K562 (cell line): ENCODE results near the gene SPEM3. TPM values are rescaled to one million over a fixed set of nuclear protein-coding genes. Genes with fewer than 3 reads are reported as not detected.

ENCODE experiments used
- ATAC-seq: fragments of 200-7000 bp; cut with Tn5 transposase; 3 replicates; pipeline ENCODE4 v1.9.1; 2020; ENCODE audit warnings: moderate library complexity
- BruUV-seq: library from RNA; stranded (reverse); fragments of 400-500 nt; replicated peaks from 2 replicates; lab custom pipeline; 2021; lab: Mats Ljungman, UMichigan
- CTCF ChIA-PET: fragments of 300-600 bp; formaldehyde crosslinking; extraction: SDS; loops from one replicate; lab custom pipeline; 2021; ENCODE audit warnings: low intra/inter-chr PET ratio; lab: Yijun Ruan, JAX
- POLR2A ChIA-PET: fragments of 300-600, 350-650 bp; sonication (Branson Sonifier 250); formaldehyde crosslinking; extraction: SDS; loops from one replicate; lab custom pipeline; 2021; ENCODE audit warnings: antibody characterized with exemption, inconsistent platforms; lab: Yijun Ruan, JAX
- DNase-seq, 4 experiments: peaks; one replicate each; pipeline versions ENCODE4 v3.0.0 to v3.0.0-alpha.2; 2011 to 2018; ENCODE audit warnings: low spot score in 3 of 4, mixed read lengths in 3 of 4; ENCODE audit errors: extremely low read depth in 1 of 4
- FAIRE-seq: peaks from 2 replicates; lab custom pipeline; 2011; peaks lifted over from hg19 to GRCh38; lab: Jason Lieb, UNC
- H2AFZ ChIP-seq: 2 replicates; pipeline ENCODE4 v1.6.0; 2011; ENCODE audit warnings: low read depth, low read length, control low read depth, inconsistent platforms
- H3K27ac ChIP-seq: fragments of 200-600 bp; 3 replicates; pipeline ENCODE4 v1.8.0; 2011; ENCODE audit warnings: low read depth, mild to moderate bottlenecking, control low read depth, inconsistent platforms, low read length, moderate library complexity, mixed read lengths; ENCODE audit errors: extremely low read depth
- H3K27me3 ChIP-seq, 2 experiments: fragments of 300-600 bp in 1 of 2; 2 replicates in 1 of 2; 3 replicates in 1 of 2; pipeline versions ENCODE4 v1.6.0 to v1.8.0; 2011; ENCODE audit warnings: inconsistent platforms in 2 of 2, low read length in 2 of 2, mild to moderate bottlenecking in 1 of 2, mixed read lengths in 1 of 2, moderate library complexity in 1 of 2; ENCODE audit not compliant: control insufficient read depth in 2 of 2, insufficient read depth in 2 of 2
- H3K36me3 ChIP-seq: fragments of 300-600 bp; 3 replicates; pipeline ENCODE4 v1.8.0; 2011; ENCODE audit warnings: mild to moderate bottlenecking, low read length, inconsistent platforms; ENCODE audit not compliant: control insufficient read depth, insufficient read depth
- H3K4me1 ChIP-seq, 2 experiments: fragments of 200-600 bp in 1 of 2; replicated peaks in 1 of 2; 2 replicates in 1 of 2; 3 replicates in 1 of 2; pipeline versions ENCODE4 v1.5.1 to v1.8.0; 2011; ENCODE audit warnings: inconsistent platforms in 2 of 2, low read length in 2 of 2, mild to moderate bottlenecking in 1 of 2, mixed read lengths in 1 of 2, moderate library complexity in 1 of 2; ENCODE audit not compliant: control insufficient read depth in 2 of 2, insufficient read depth in 2 of 2
- H3K4me2 ChIP-seq: 2 replicates; pipeline ENCODE4 v1.6.1; 2011; ENCODE audit warnings: low read length, control low read depth, inconsistent platforms, mixed read lengths; ENCODE audit not compliant: insufficient read depth
- H3K4me3 ChIP-seq: fragments of 200-600 bp; sonication (generic), shearing (Covaris generic); 2 replicates; pipeline ENCODE4 v1.5.1; 2016; ENCODE audit warnings: control low read depth, inconsistent platforms
- H3K79me2 ChIP-seq: fragments of 200-600 bp; 3 replicates; pipeline ENCODE4 v1.8.0; 2011; ENCODE audit warnings: low read length, inconsistent platforms; ENCODE audit not compliant: control insufficient read depth, insufficient read depth
- H3K9ac ChIP-seq, 2 experiments: 2 replicates each; pipeline versions ENCODE4 v1.6.0 to v1.6.1; 2011; ENCODE audit warnings: low read depth in 2 of 2, low read length in 2 of 2, control low read depth in 1 of 2, inconsistent platforms in 1 of 2, mild to moderate bottlenecking in 1 of 2, mixed read lengths in 1 of 2; ENCODE audit not compliant: insufficient read depth in 1 of 2
- H3K9me1 ChIP-seq: one replicate; pipeline ENCODE4 v1.6.0; 2011; ENCODE audit warnings: inconsistent platforms, mild to moderate bottlenecking, low read length, moderate library complexity; ENCODE audit not compliant: control insufficient read depth, insufficient read depth
- H3K9me3 ChIP-seq: replicated peaks from 2 replicates; pipeline ENCODE4 v1.5.1; 2011; ENCODE audit warnings: low read depth, low read length, inconsistent platforms; ENCODE audit not compliant: control insufficient read depth, insufficient read depth
- H4K20me1 ChIP-seq: replicated peaks from 2 replicates; pipeline ENCODE4 v1.6.1; 2011; ENCODE audit warnings: low read length, inconsistent platforms, mixed read lengths; ENCODE audit not compliant: control insufficient read depth, insufficient read depth
- REST ChIP-seq, 2 experiments: fragments of 450-650 bp; formaldehyde crosslinking in 1 of 2; IDR thresholded peaks; 2 replicates each; pipeline versions ENCODE4 v1.4.0 to v1.6.1; 2014 to 2020; ENCODE audit warnings: mild to moderate bottlenecking in 2 of 2, borderline replicate concordance in 1 of 2, low read depth in 1 of 2
- WGBS: fragments of 100-300 bp; shearing (Covaris generic); methylation state at CpG from one replicate; pipeline ENCODE4 v1.1.6; 2016; ENCODE audit warnings: low coverage, mixed read lengths; ENCODE audit not compliant: insufficient coverage; ENCODE audit errors: missing lambda C conversion rate; 5-methylcytosine and 5-hydroxymethylcytosine counted together
- in situ Hi-C: fragments of 300-500 bp; cut with MboI; formaldehyde crosslinking; loops from 4 replicates; pipeline ENCODE4 v1.15.0; 2018; ENCODE audit warnings: inconsistent platforms, mixed read lengths
- intact Hi-C: fragments of 100-400 bp; cut with micrococcal nuclease; formaldehyde crosslinking; loops from 2 replicates; pipeline ENCODE4 v1.14.2; 2022
- polyA plus RNA-seq, 8 experiments: library from polyadenylated mRNA; depleted of rRNA in 4 of 8; stranded (reverse) in 5 of 8; unstranded in 3 of 8; fragments of >200 nt; fragmentation: Nextera tagmentation in 2 of 8; fragmentation: Illumina TruSeq in 1 of 8; extraction: Ambion mirVana in 2 of 8; extraction: Trizol in 1 of 8; gene quantifications; 2 replicates each; pipeline versions ENCODE4 v1.2.1 to v1.2.3, GENCODE V29; 2011 to 2014; ENCODE audit warnings: inconsistent platforms in 1 of 8, missing spikeins in 1 of 8
- total RNA-seq, 7 experiments: library from RNA; depleted of rRNA in 6 of 7; stranded (reverse); fragments of >200 nt in 6 of 7; fragmentation: Illumina TruSeq in 2 of 7; extraction: Trizol in 2 of 7; gene quantifications; 2 replicates each; pipeline versions ENCODE4 v1.2.1 to v1.2.3, GENCODE V29; 2011 to 2021; ENCODE audit warnings: low replicate concordance in 1 of 7
- TF ChIP-seq, protein P1 (sequence below), 2 experiments: fragments of 450-650 bp in 1 of 2; sonication (generic) in 1 of 2; formaldehyde crosslinking in 1 of 2; IDR thresholded peaks in 1 of 2; conservative IDR thresholded peaks in 1 of 2; 2 replicates each; pipeline versions ENCODE4 v1.6.1 to v1.8.1; 2016 to 2023; ENCODE audit warnings: mild to moderate bottlenecking in 2 of 2, moderate library complexity in 2 of 2, inconsistent platforms in 1 of 2, missing genetic modification reagents in 1 of 2
- TF ChIP-seq, protein P2 (sequence below): sonication (generic); IDR thresholded peaks from 2 replicates; pipeline ENCODE4 v1.6.1; 2016

Gene SPEM3
- total and polyA plus RNA-seq, 9 of the 15 experiments (the other 6 are each of a cell fraction or from before 2014, with no cell fraction given) = not detected

DNA sequence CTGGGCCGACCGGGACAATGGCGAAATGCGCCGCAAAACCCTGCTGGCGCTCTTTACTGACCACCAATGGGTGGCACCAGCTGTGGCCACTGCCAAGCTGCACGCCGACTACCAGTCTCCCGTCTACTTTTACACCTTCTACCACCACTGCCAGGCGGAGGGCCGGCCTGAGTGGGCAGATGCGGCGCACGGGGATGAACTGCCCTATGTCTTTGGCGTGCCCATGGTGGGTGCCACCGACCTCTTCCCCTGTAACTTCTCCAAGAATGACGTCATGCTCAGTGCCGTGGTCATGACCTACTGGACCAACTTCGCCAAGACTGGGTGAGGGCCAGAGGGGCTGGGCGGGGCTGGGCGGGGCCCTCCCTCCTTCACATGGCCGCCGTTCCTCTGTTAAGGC, 12.9 kb upstream of the SPEM3 start:
- in situ Hi-C loops = no loop called here
- POLR2A ChIA-PET = no interaction called here
- TF ChIP-seq, protein P1, sequence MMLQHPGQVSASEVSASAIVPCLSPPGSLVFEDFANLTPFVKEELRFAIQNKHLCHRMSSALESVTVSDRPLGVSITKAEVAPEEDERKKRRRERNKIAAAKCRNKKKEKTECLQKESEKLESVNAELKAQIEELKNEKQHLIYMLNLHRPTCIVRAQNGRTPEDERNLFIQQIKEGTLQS (IDR thresholded peaks at IDR 0.05) = peak; percentile 59
- TF ChIP-seq, protein P1 (CRISPR knock-in tag; conservative IDR thresholded peaks at IDR 0.05) = no peak
- TF ChIP-seq, protein P2, sequence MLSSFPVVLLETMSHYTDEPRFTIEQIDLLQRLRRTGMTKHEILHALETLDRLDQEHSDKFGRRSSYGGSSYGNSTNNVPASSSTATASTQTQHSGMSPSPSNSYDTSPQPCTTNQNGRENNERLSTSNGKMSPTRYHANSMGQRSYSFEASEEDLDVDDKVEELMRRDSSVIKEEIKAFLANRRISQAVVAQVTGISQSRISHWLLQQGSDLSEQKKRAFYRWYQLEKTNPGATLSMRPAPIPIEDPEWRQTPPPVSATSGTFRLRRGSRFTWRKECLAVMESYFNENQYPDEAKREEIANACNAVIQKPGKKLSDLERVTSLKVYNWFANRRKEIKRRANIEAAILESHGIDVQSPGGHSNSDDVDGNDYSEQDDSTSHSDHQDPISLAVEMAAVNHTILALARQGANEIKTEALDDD = no peak

GRCh38 chr17:7416323-7416722, 12.3 kb upstream of the SPEM3 start:
- H2AFZ ChIP-seq = no peak overlapping the region
- no peak; the same call in 2 of the 3 replicates for ATAC-seq
- 42% methylated on average over 2 of the region's 6 CpGs for WGBS
- H3K4me1 ChIP-seq = peaks cover 0 to 13% of the 10 kb centered on the region in 2 experiments; a peak in 2 of 5 replicates
- H3K9me1 ChIP-seq = no peaks in the 10 kb centered on the region
- H3K27ac ChIP-seq = no peak overlapping the region
- H4K20me1 ChIP-seq = no peaks in the 10 kb centered on the region
- H3K9me3 ChIP-seq = no peaks in the 10 kb centered on the region
- no peaks in the 10 kb centered on the region for H3K79me2 ChIP-seq
- CTCF ChIA-PET = no interaction called here
- FAIRE-seq = no peak
- no TSS peak for BruUV-seq
- POLR2A ChIA-PET = no interaction called here
- no peak for DNase-seq
- H3K9ac ChIP-seq = no peak overlapping the region
- in situ Hi-C loops = no loop called here
- H3K4me3 ChIP-seq = no peak overlapping the region
- H3K36me3 ChIP-seq = no peaks in the 10 kb centered on the region
- intact Hi-C loops = no loop called here
- no peaks in the 10 kb centered on the region for H3K27me3 ChIP-seq
- H3K4me2 ChIP-seq = no peak overlapping the region
- TF ChIP-seq REST (IDR thresholded peaks at IDR 0.05; ENCODE audit: borderline replicate concordance) (peak; percentile 27; the same call in 1 of the 2 replicates), REST (CRISPR knock-in tag; IDR thresholded peaks at IDR 0.05; ENCODE audit: low read depth) (no peak)

More for the DNA sequence above, 12.9 kb upstream of the SPEM3 start:
- Histone ChIP-seq H3K4me3 (no peak overlapping the region), H2AFZ (no peak overlapping the region), H3K27me3 (no peaks in the 10 kb centered on the region), H3K9me3 (no peaks in the 10 kb centered on the region), H3K9ac (no peak overlapping the region), H3K36me3 (no peaks in the 10 kb centered on the region), H4K20me1 (no peaks in the 10 kb centered on the region), H3K9me1 (no peaks in the 10 kb centered on the region), H3K4me2 (no peak overlapping the region), H3K27ac (no peak overlapping the region), H3K79me2 (no peaks in the 10 kb centered on the region), H3K4me1 (peaks cover 0 to 18% of the 10 kb centered on the region in 2 experiments; a peak in 2 of 5 replicates)
- DNase-seq (no peak), ATAC-seq (no peak), FAIRE-seq (no peak)
- intact Hi-C loops = no loop called here
- WGBS = 85% methylated on average over 15 of the region's 23 CpGs
- no TSS peak for BruUV-seq
- CTCF ChIA-PET = no interaction called here
